ENCODE measurements around the gene DUS3L. TPM values are rescaled to one million over a fixed set of nuclear protein-coding genes. Genes with fewer than 3 reads are reported as not detected.

DUS3L gene
- polyA plus RNA-seq, 1 experiment = 7.8 TPM

DNA sequence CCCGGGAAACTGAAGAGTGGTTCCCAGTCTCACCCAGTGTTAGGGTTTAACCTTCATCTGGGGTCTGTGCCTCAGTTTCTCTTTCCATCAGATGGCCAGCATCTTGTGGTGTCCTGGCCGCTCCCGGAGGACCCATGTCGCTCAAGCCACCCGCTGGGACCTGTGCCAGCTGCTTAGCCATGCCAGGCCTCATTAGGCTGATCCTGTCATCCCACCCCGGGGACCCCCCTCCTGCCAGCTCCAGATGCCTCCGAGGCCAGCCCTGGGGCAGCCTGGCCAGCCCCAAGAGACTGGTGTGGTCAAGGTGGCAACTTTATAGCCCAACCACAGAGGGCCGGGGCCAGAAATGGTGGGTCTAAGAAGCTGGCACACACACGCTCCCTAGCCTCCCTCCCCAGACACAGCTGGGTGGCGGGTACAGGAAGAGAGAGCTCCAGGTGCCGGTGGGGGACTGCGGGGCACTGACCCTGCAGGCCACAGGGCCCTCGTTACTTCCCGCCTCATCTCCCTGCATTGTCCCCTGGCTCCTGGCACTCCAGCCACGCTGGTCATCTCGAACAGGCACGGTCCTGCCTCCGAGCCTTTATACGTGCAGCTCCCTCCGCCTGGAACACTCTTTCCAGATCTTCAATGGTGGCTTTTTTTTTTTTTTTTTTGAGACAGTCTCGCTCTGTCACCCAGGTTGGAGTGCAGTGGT is 17.3 kb upstream of the DUS3L start:
- Histone ChIP-seq H3K9me3 (ENCODE audit: control insufficient read depth, insufficient read depth, low read length) (peaks cover 4% of the 10 kb centered on the region; the same call in 1 of the 2 replicates), H3K4me3 (ENCODE audit: low read depth, low read length) (no peak overlapping the region), H3K27me3 (ENCODE audit: control insufficient read depth, insufficient read depth, low read length) (peaks cover 30% of the 10 kb centered on the region), H3K27ac (ENCODE audit: low read depth, low read length) (no peak overlapping the region)
- TF ChIP-seq, protein P1, sequence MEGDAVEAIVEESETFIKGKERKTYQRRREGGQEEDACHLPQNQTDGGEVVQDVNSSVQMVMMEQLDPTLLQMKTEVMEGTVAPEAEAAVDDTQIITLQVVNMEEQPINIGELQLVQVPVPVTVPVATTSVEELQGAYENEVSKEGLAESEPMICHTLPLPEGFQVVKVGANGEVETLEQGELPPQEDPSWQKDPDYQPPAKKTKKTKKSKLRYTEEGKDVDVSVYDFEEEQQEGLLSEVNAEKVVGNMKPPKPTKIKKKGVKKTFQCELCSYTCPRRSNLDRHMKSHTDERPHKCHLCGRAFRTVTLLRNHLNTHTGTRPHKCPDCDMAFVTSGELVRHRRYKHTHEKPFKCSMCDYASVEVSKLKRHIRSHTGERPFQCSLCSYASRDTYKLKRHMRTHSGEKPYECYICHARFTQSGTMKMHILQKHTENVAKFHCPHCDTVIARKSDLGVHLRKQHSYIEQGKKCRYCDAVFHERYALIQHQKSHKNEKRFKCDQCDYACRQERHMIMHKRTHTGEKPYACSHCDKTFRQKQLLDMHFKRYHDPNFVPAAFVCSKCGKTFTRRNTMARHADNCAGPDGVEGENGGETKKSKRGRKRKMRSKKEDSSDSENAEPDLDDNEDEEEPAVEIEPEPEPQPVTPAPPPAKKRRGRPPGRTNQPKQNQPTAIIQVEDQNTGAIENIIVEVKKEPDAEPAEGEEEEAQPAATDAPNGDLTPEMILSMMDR (IDR thresholded peaks at IDR 0.05; ENCODE audit: low read depth, low read length) = no peak
- DNase-seq (ENCODE audit: low read depth, low spot score) = no peak
- ChIA-PET CTCF (interaction anchor here (0.8 to 1.3 kb wide), 3 partner anchors 20 to 179 kb away, joined by 3 read pairs; no protein-coding TSS in a partner anchor), POLR2A (interaction anchor here (0.7 to 1.4 kb wide), 2 partner anchors 20 to 188 kb away, joined by 4 to 8 read pairs; no protein-coding TSS in a partner anchor)

DNA sequence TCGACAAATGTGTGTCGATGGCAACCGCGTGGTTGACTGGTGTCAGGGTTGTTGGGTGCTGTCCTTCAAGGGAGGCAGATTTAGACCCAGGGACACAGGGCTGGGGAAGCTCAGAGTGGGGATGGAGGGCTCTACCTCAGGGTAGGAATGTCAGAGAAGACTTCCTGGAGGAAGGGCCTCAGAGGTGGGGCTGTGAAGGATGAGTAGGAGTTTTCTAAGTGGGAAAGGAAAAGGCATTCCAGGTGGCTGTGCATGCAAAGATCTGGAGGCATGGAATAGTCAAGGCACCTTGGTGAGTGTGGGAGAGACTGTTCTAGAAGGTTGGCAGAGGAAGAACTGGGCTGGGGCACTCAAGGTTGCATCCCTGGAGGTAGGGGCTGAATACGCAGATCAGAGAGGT is 15.9 kb upstream of the DUS3L start:
- POLR2A ChIA-PET = interaction anchor here (0.5 to 0.7 kb wide), 2 partner anchors 10 to 96 kb away, joined by 4 to 7 read pairs; no protein-coding TSS in a partner anchor
- H3K9me3 ChIP-seq (ENCODE audit: control insufficient read depth, insufficient read depth, low read length) = peaks cover 4% of the 10 kb centered on the region; the same call in 1 of the 2 replicates

DNA sequence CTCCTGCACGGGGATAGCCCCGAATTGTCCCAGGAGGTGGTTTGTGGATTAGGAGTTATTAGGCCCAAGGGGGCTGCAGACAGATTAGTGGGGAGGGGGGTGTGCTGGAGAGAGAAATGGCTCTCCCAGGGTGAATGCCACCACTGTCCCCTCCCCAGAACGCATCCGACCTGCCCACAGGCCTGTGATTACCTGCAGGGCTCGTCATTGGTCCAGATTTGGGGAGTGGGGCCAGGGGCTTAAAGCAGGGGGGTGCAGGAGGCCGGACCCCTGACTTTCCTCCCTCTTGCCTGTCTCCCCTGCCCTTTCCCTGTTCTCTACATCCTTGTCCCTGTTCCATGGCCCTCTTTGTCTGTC is 15.1 kb upstream of the DUS3L start:
- DNase-seq (ENCODE audit: low read depth, low spot score) = no peak
- ChIA-PET POLR2A (no interaction called here), CTCF (interaction anchor here (0.5 to 0.8 kb wide), 2 partner anchors 53 to 85 kb away, joined by 3 read pairs; no protein-coding TSS in a partner anchor)
- Histone ChIP-seq H3K27ac (ENCODE audit: low read depth, low read length) (no peak overlapping the region), H3K27me3 (ENCODE audit: control insufficient read depth, insufficient read depth, low read length) (peaks cover 31% of the 10 kb centered on the region), H3K4me3 (ENCODE audit: low read depth, low read length) (no peak overlapping the region), H3K9me3 (ENCODE audit: control insufficient read depth, insufficient read depth, low read length) (peaks cover 4% of the 10 kb centered on the region; the same call in 1 of the 2 replicates)
- TF ChIP-seq, protein P1 (IDR thresholded peaks at IDR 0.05; ENCODE audit: low read depth, low read length) = no peak

More for the DNA sequence above, 15.9 kb upstream of the DUS3L start:
- no peak overlapping the region for H3K27ac ChIP-seq (ENCODE audit: low read depth, low read length)
- TF ChIP-seq, protein P1 (IDR thresholded peaks at IDR 0.05; ENCODE audit: low read depth, low read length) = no peak
- no peak for DNase-seq (ENCODE audit: low read depth, low spot score)
- CTCF ChIA-PET = interaction anchor here (0.5 kb wide), 1 partner anchor 39 kb away, joined by 3 read pairs; no protein-coding TSS in a partner anchor
- no peak overlapping the region for H3K4me3 ChIP-seq (ENCODE audit: low read depth, low read length)
- peaks cover 30% of the 10 kb centered on the region for H3K27me3 ChIP-seq (ENCODE audit: control insufficient read depth, insufficient read depth, low read length)

DNA sequence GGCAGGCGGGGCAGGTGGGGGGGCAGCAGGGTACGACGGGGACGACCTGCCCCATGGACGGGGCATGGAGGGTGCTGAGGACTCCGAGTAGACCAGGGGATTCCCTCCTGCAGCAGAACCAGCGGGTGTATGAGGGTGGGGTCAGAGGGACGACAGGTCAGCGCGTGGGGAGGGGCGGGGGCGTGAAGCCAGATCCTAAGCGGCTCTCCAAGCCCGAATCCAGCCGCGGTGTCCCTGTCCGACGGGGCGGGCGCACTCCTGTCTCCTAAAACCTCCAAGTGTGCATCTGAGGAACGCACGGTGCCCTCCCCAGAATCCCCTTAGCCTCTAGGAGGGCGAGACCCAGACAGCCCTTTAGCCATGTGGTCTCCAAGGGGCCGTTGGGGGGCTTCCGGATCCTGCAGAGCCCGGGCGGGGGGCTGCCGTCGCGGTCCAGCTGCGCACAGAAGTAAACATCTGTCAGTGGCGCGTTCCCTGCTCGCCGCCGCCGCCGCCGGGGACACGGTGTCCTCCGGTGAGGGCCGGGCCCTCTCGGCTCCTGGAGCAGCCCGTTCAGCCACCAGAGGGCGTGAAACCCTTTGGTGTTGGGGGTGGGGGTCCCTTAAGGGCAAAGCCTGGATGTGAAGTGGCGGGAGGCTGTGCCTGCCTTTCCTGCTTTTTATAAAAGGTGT is 14.6 kb upstream of the DUS3L start:
- H3K27me3 ChIP-seq (ENCODE audit: control insufficient read depth, insufficient read depth, low read length) = peaks cover 33% of the 10 kb centered on the region
- no peak overlapping the region for H3K27ac ChIP-seq (ENCODE audit: low read depth, low read length)
- DNase-seq (ENCODE audit: low read depth, low spot score) = no peak
- H3K4me3 ChIP-seq (ENCODE audit: low read depth, low read length) = peak overlapping the region; percentile 20; the same call in 1 of the 2 replicates
- POLR2A ChIA-PET = no interaction called here
- H3K9me3 ChIP-seq (ENCODE audit: control insufficient read depth, insufficient read depth, low read length) = peaks cover 4% of the 10 kb centered on the region; the same call in 1 of the 2 replicates
- TF ChIP-seq, protein P1 (IDR thresholded peaks at IDR 0.05; ENCODE audit: low read depth, low read length) = peak; percentile 73
- CTCF ChIA-PET = interaction anchor here (0.5 to 0.8 kb wide), 2 partner anchors 53 to 85 kb away, joined by 3 read pairs; no protein-coding TSS in a partner anchor
